ENCODE data around the gene MARK2.

DNA sequence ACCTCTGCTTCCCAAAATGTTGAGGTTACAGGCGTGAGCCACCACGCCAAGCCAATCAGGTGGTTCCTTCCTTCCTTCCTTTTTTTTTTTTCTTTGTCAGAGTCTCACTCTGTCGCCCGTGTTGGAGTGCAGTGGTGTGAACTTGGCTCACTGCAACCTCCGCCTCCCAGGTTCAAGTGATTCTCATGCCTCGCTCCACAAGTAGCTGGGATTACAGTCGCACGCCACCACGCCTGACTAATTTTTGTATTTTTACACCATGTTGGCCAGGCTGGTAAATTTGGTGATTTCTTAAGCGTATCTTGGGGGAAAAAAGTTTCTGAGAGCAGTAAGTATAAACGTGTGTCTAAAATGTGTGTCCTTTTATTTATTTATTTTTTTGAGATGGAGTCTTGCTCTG is 43.8 kb upstream of the MARK2 start:
- no peak for TF ChIP-seq TBL1XR1 (IDR thresholded peaks at IDR 0.05; ENCODE audit: low read depth, low read length)
- TF ChIP-seq, protein P1, sequence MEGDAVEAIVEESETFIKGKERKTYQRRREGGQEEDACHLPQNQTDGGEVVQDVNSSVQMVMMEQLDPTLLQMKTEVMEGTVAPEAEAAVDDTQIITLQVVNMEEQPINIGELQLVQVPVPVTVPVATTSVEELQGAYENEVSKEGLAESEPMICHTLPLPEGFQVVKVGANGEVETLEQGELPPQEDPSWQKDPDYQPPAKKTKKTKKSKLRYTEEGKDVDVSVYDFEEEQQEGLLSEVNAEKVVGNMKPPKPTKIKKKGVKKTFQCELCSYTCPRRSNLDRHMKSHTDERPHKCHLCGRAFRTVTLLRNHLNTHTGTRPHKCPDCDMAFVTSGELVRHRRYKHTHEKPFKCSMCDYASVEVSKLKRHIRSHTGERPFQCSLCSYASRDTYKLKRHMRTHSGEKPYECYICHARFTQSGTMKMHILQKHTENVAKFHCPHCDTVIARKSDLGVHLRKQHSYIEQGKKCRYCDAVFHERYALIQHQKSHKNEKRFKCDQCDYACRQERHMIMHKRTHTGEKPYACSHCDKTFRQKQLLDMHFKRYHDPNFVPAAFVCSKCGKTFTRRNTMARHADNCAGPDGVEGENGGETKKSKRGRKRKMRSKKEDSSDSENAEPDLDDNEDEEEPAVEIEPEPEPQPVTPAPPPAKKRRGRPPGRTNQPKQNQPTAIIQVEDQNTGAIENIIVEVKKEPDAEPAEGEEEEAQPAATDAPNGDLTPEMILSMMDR (IDR thresholded peaks at IDR 0.05 in 2 of 3, conservative IDR thresholded peaks at IDR 0.05 in 1 of 3; ENCODE audit: control insufficient read depth in 2 of 3, extremely low read depth in 1 of 3, insufficient read depth in 1 of 3, low read depth in 3 of 3, low read length in 3 of 3) = no peak

Measured in GM12878 (cell line).